HL-60/S4 (cell line): ENCODE results near the gene TSGA10.
"Not testable (repeated sequence)": the region's sequence is repeated elsewhere in the genome, so short reads cannot be mapped to it uniquely, and the experiment has no call there.

Experiments
- in situ Hi-C: fragments of 300-500 bp; cut with MboI; formaldehyde crosslinking; loops from 2 replicates; pipeline ENCODE4 v1.14.3; 2022; ENCODE audit warnings: low sequenced_read_pairs

Gene TSGA10

GRCh38 chr2:99153921-99154604 is 679 bp downstream of the TSGA10 start:
- in situ Hi-C loops: no loop called here

GRCh38 chr2:99152199-99152895 is 2.4 kb downstream of the TSGA10 start:
- in situ Hi-C loops: no loop called here

- in situ Hi-C loops: no loop called here
These were observed 4.0 kb downstream of the TSGA10 start for GRCh38 chr2:99150706-99151105.

- in situ Hi-C loops: no loop called here
These were observed 13.3 kb downstream of the TSGA10 start, which contains the start of gene C2orf15 for GRCh38 chr2:99141110-99142108. Gene C2orf15 (plus strand): TSS chr2:99141707. CDS start chr2:99150559, 8,852 bp downstream.

- in situ Hi-C loops: no loop called here
These were observed 14.0 kb downstream of the TSGA10 start for GRCh38 chr2:99140860-99141109.

GRCh38 chr2:99140056-99140859 is 14.5 kb downstream of the TSGA10 start:
- in situ Hi-C loops: no loop called here

- in situ Hi-C loops: no loop called here
These were observed 15.7 kb downstream of the TSGA10 start for GRCh38 chr2:99139003-99139402.

GRCh38 chr2:99135044-99135556 is 19.6 kb downstream of the TSGA10 start:
- in situ Hi-C loops: not testable (repeated sequence)

GRCh38 chr2:99127981-99128380 is 26.8 kb downstream of the TSGA10 start:
- in situ Hi-C loops: no loop called here

GRCh38 chr2:99112617-99113016 is 42.1 kb downstream of the TSGA10 start:
- in situ Hi-C loops: no loop called here

GRCh38 chr2:99111945-99112344 is 42.8 kb downstream of the TSGA10 start:
- in situ Hi-C loops: no loop called here

GRCh38 chr2:99111236-99111635 is 43.5 kb downstream of the TSGA10 start:
- in situ Hi-C loops: no loop called here

- in situ Hi-C loops: no loop called here
These were observed 47.8 kb downstream of the TSGA10 start for GRCh38 chr2:99106913-99107312.

GRCh38 chr2:99104006-99104405 is 50.7 kb downstream of the TSGA10 start:
- in situ Hi-C loops: no loop called here

GRCh38 chr2:99101697-99102096 is 53.0 kb downstream of the TSGA10 start:
- in situ Hi-C loops: no loop called here

- in situ Hi-C loops: no loop called here
These were observed 58.0 kb downstream of the TSGA10 start for GRCh38 chr2:99096728-99097127.

GRCh38 chr2:99088017-99088416 is 66.7 kb downstream of the TSGA10 start:
- in situ Hi-C loops: no loop called here

- in situ Hi-C loops: no loop called here
These were observed 68.4 kb downstream of the TSGA10 start for GRCh38 chr2:99086385-99086784.

GRCh38 chr2:99085421-99085820 is 69.3 kb downstream of the TSGA10 start:
- in situ Hi-C loops: no loop called here

- in situ Hi-C loops: no loop called here
These were observed 70.5 kb downstream of the TSGA10 start for GRCh38 chr2:99084256-99084655.
